ENCODE data around the gene MMP28. TPM values are rescaled to one million over a fixed set of nuclear protein-coding genes. Genes with fewer than 3 reads are reported as not detected.

Gene MMP28
- total RNA-seq, 2 experiments from 2014 or later, result not detected

GRCh38 chr17:35773129-35773528 lies 22.3 kb downstream of the MMP28 start:
- no peaks in the 10 kb centered on the region for H3K9me2 ChIP-seq (ENCODE audit: insufficient read depth, low read length)

GRCh38 chr17:35769895-35770486 lies 25.4 kb downstream of the MMP28 start:
- BruUV-seq (replicated peaks), result no TSS peak
- Histone ChIP-seq H3K79me2 (ENCODE audit: insufficient read depth, low read depth, low read length) (no peaks in the 10 kb centered on the region), H3K36me3 (ENCODE audit: insufficient read depth, low read length) (no peaks in the 10 kb centered on the region), H4K20me1 (ENCODE audit: insufficient read depth, low read length) (no peaks in the 10 kb centered on the region), H2AFZ (ENCODE audit: low read length) (no peak overlapping the region), H3K9me2 (ENCODE audit: insufficient read depth, low read length) (no peaks in the 10 kb centered on the region), H3K4me1 (ENCODE audit: insufficient read depth, low read length, poor library complexity, severe bottlenecking) (peaks cover 6% of the 10 kb centered on the region), H3K9me3 (ENCODE audit: low read length) (no peaks in the 10 kb centered on the region), H3K27ac (ENCODE audit: low read depth, low read length, poor library complexity, severe bottlenecking) (no peak overlapping the region), H3K4me2 (ENCODE audit: low read length) (no peak overlapping the region), H3K4me3 (ENCODE audit: low read depth, low read length, poor library complexity, severe bottlenecking) (no peak overlapping the region)
- ChIA-PET POLR2A (no interaction called here), CTCF (ENCODE audit: unreplicated experiment) (no interaction called here)
- no peak for DNase-seq (ENCODE audit: low spot score)
- intact Hi-C loops (cut with micrococcal nuclease; ENCODE audit: unreplicated experiment), result no loop called here
- TF ChIP-seq EZH2phosphoT487 (IDR thresholded peaks at IDR 0.05; ENCODE audit: borderline replicate concordance, low read depth, low read length) (no peak), CTCF (conservative IDR thresholded peaks at IDR 0.05; ENCODE audit: low read length) (peak; percentile 66)

More at GRCh38 chr17:35773129-35773528, 22.3 kb downstream of the MMP28 start:
- intact Hi-C loops (cut with micrococcal nuclease; ENCODE audit: unreplicated experiment), result no loop called here
- no peak overlapping the region for H3K4me3 ChIP-seq (ENCODE audit: low read depth, low read length, poor library complexity, severe bottlenecking)
- ChIA-PET CTCF (ENCODE audit: unreplicated experiment) (no interaction called here), POLR2A (no interaction called here)
- H3K4me1 ChIP-seq (ENCODE audit: insufficient read depth, low read length, poor library complexity, severe bottlenecking), result no peaks in the 10 kb centered on the region
- no peak overlapping the region for H2AFZ ChIP-seq (ENCODE audit: low read length)
- H4K20me1 ChIP-seq (ENCODE audit: insufficient read depth, low read length), result no peaks in the 10 kb centered on the region
- no peak overlapping the region for H3K4me2 ChIP-seq (ENCODE audit: low read length)
- no peak for DNase-seq (ENCODE audit: low spot score)
- H3K79me2 ChIP-seq (ENCODE audit: insufficient read depth, low read depth, low read length), result no peaks in the 10 kb centered on the region
- no TSS peak for BruUV-seq (replicated peaks)
- H3K9me3 ChIP-seq (ENCODE audit: low read length), result no peaks in the 10 kb centered on the region
- TF ChIP-seq EZH2phosphoT487 (IDR thresholded peaks at IDR 0.05; ENCODE audit: borderline replicate concordance, low read depth, low read length) (no peak), CTCF (conservative IDR thresholded peaks at IDR 0.05; ENCODE audit: low read length) (no peak)
- H3K27ac ChIP-seq (ENCODE audit: low read depth, low read length, poor library complexity, severe bottlenecking), result no peak overlapping the region
- no peaks in the 10 kb centered on the region for H3K36me3 ChIP-seq (ENCODE audit: insufficient read depth, low read length)

- POLR2A ChIA-PET, result interaction anchor here (0.6 kb wide), 1 partner anchor 19 kb away, joined by 4 read pairs; no protein-coding TSS in a partner anchor
Measured at GRCh38 chr17:35768797-35769196, 26.6 kb downstream of the MMP28 start.

More at GRCh38 chr17:35768797-35769196, 26.6 kb downstream of the MMP28 start:
- intact Hi-C loops (cut with micrococcal nuclease; ENCODE audit: unreplicated experiment), result no loop called here
- no peaks in the 10 kb centered on the region for H4K20me1 ChIP-seq (ENCODE audit: insufficient read depth, low read length)
- H3K36me3 ChIP-seq (ENCODE audit: insufficient read depth, low read length), result no peaks in the 10 kb centered on the region
- H3K4me1 ChIP-seq (ENCODE audit: insufficient read depth, low read length, poor library complexity, severe bottlenecking), result peaks cover 9% of the 10 kb centered on the region
- H3K79me2 ChIP-seq (ENCODE audit: insufficient read depth, low read depth, low read length), result no peaks in the 10 kb centered on the region
- H3K27ac ChIP-seq (ENCODE audit: low read depth, low read length, poor library complexity, severe bottlenecking), result no peak overlapping the region
- no peaks in the 10 kb centered on the region for H3K9me2 ChIP-seq (ENCODE audit: insufficient read depth, low read length)
- TF ChIP-seq EZH2phosphoT487 (IDR thresholded peaks at IDR 0.05; ENCODE audit: borderline replicate concordance, low read depth, low read length) (no peak), CTCF (conservative IDR thresholded peaks at IDR 0.05; ENCODE audit: low read length) (no peak)
- H2AFZ ChIP-seq (ENCODE audit: low read length), result no peak overlapping the region
- no peaks in the 10 kb centered on the region for H3K9me3 ChIP-seq (ENCODE audit: low read length)
- H3K4me3 ChIP-seq (ENCODE audit: low read depth, low read length, poor library complexity, severe bottlenecking), result no peak overlapping the region
- CTCF ChIA-PET (ENCODE audit: unreplicated experiment), result no interaction called here
- no peak overlapping the region for H3K4me2 ChIP-seq (ENCODE audit: low read length)
- no peak for DNase-seq (ENCODE audit: low spot score)
- no TSS peak for BruUV-seq (replicated peaks)
